Uterus (tissue), 2 donors: ENCODE data around the gene SLC35B2.

Experiments
- CTCF ChIP-seq, 4 experiments: fragments of 200-600 bp in 2 of 4; fragments of 450-650 bp in 2 of 4; sonication (generic) in 2 of 4; IDR thresholded peaks; one replicate each; pipeline ENCODE4 v1.5.1; 2016 to 2019; ENCODE audit warnings: antibody characterized with exemption in 4 of 4, mild to moderate bottlenecking in 2 of 4, moderate library complexity in 1 of 4
- POLR2A ChIP-seq, 2 donors: fragments of 450-650 bp; IDR thresholded peaks; one replicate each; pipeline ENCODE4 v1.6.1; 2016; ENCODE audit warnings: antibody characterized with exemption in 2 of 2, mild to moderate bottlenecking in 1 of 2, moderate library complexity in 1 of 2

GRCh38 chr6:44238687-44239350 lies 18.5 kb downstream of the SLC35B2 start:
- TF ChIP-seq CTCF (IDR thresholded peaks at IDR 0.05) = no peak
- TF ChIP-seq POLR2A (IDR thresholded peaks at IDR 0.05) = no peak
